Melanocyte of skin (primary cell): ENCODE measurements around the gene SEC23IP. TPM values are rescaled to one million over a fixed set of nuclear protein-coding genes. Genes with fewer than 3 reads are reported as not detected.

Source experiments
- small RNA-seq, 2 donors: library from RNA; depleted of rRNA; stranded (forward); fragments of <200 nt; gene quantifications; one replicate each; pipeline ENCODE3, GENCODE V24; 2012
- total RNA-seq, 2 donors: library from RNA; depleted of rRNA; stranded (reverse); fragments of >200 nt; gene quantifications; 2 replicates each; pipeline ENCODE4 v1.2.3, GENCODE V29; 2012

The SEC23IP gene
- total RNA-seq, result 10 to 100 TPM; 29.3 to 38.9 TPM

GRCh38 chr10:119892188-119893065 lies at the start of gene SEC23IP:
Gene SEC23IP (plus strand): TSS chr10:119892730. CDS start chr10:119892783, 53 bp downstream.

GRCh38 chr10:119872610-119872859 lies 20.0 kb upstream of the SEC23IP start, which contains the start of gene MCMBP:
Gene MCMBP (minus strand): TSS chr10:119872843. CDS start chr10:119872584, 259 bp downstream.

Small RNA genes lying within 50 kb of the gene (small RNA-seq; reads per million reads assigned to genes)
- 0.09 to 0.17 reads per million in 2 donors for gene MIR4682

Other genes with a start within 250 kb of the SEC23IP start
- 10 to 100 TPM; 13.4 to 16.7 TPM for gene BAG3, start 241.3 kb upstream of the SEC23IP start, total RNA-seq
- gene INPP5F, start 166.7 kb upstream of the SEC23IP start, total RNA-seq, result 10 to 100 TPM; 33.7 to 81.6 TPM
- gene MCMBP, start 19.9 kb upstream of the SEC23IP start, total RNA-seq, result 10 to 100 TPM; 41.6 to 73.9 TPM